Transverse colon (tissue), 4 donors: Measurements from ENCODE around the gene ZNF574. TPM values are rescaled to one million over a fixed set of nuclear protein-coding genes. Genes with fewer than 3 reads are reported as not detected.

ENCODE experiments used
- DNase-seq: peaks from one replicate; pipeline ENCODE4 v3.0.0-alpha.2; 2019
- H3K27ac ChIP-seq, 4 donors: fragments of 200-600 bp; sonication (generic); 2 replicates each; pipeline ENCODE4 v1.5.1; 2016 to 2018; ENCODE audit warnings: inconsistent platforms in 4 of 4
- H3K27me3 ChIP-seq: fragments of 200-600 bp; sonication (generic); 2 replicates; pipeline ENCODE4 v1.5.1; 2017; ENCODE audit warnings: inconsistent platforms
- H3K36me3 ChIP-seq, 4 donors: fragments of 200-600 bp; sonication (generic); 2 replicates each; pipeline ENCODE4 v1.5.1; 2017 to 2019; ENCODE audit warnings: inconsistent platforms in 4 of 4
- H3K4me1 ChIP-seq, 4 donors: fragments of 200-600 bp; sonication (generic); 2 replicates each; pipeline ENCODE4 v1.5.1; 2017 to 2020; ENCODE audit warnings: inconsistent platforms in 4 of 4
- H3K4me3 ChIP-seq, 4 donors: fragments of 200-600 bp; sonication (generic); 1 replicate in 1 of 4; 2 replicates in 3 of 4; pipeline versions ENCODE4 v1.5.1 to v1.6.1; 2017 to 2019; ENCODE audit warnings: inconsistent platforms in 4 of 4
- H3K9me3 ChIP-seq, 2 donors: fragments of 200-600 bp; sonication (generic); 2 replicates each; pipeline ENCODE4 v1.5.1; 2017 to 2019; ENCODE audit warnings: inconsistent platforms in 2 of 2
- CTCF ChIP-seq, 5 experiments: fragments of 200-600 bp in 3 of 5; fragments of 450-650 bp in 2 of 5; sonication (generic) in 3 of 5; IDR thresholded peaks; 1 replicate in 2 of 5; 2 replicates in 3 of 5; pipeline ENCODE4 v1.5.1; 2016 to 2017; ENCODE audit warnings: antibody characterized with exemption in 5 of 5, inconsistent platforms in 3 of 5, mild to moderate bottlenecking in 2 of 5, moderate library complexity in 1 of 5
- EP300 ChIP-seq: sonication (generic); formaldehyde crosslinking; IDR thresholded peaks from one replicate; pipeline ENCODE4 v1.6.1; 2017; ENCODE audit warnings: antibody characterized with exemption, low read depth
- POLR2A ChIP-seq: fragments of 450-650 bp; IDR thresholded peaks from one replicate; pipeline ENCODE4 v1.6.1; 2016; ENCODE audit warnings: antibody characterized with exemption, mild to moderate bottlenecking, moderate library complexity
- POLR2AphosphoS5 ChIP-seq, 3 donors: sonication (generic); formaldehyde crosslinking; IDR thresholded peaks; one replicate each; pipeline ENCODE4 v1.6.1; 2016; ENCODE audit warnings: antibody characterized with exemption in 3 of 3
- WGBS, 2 donors: methylation state at CpG; one replicate each; pipeline ENCODE4 v1.1.5; 2018; ENCODE audit warnings: low coverage in 1 of 2; 5-methylcytosine and 5-hydroxymethylcytosine counted together
- in situ Hi-C, 4 donors: fragments of 200-750 bp; cut with MboI; loops; one replicate each; pipeline versions ENCODE4 v1.15.0 to v1.15.1; 2017; ENCODE audit warnings: low sequenced_read_pairs in 3 of 4, low pct_ligation_motif_present in 1 of 4, low pct_unique_long_range_greater_than_20kb in 1 of 4
- intact Hi-C: fragments of 100-400 bp; cut with DNase I; formaldehyde crosslinking; loops from one replicate; pipeline ENCODE4 v1.15.1; 2023; ENCODE audit warnings: low total_unique reads
- total RNA-seq, 4 donors: library from RNA; depleted of rRNA; stranded (reverse); fragments of >200 nt; gene quantifications; one replicate each; pipeline ENCODE4 v1.1.0, GENCODE V29; 2016

Gene ZNF574
- total RNA-seq, 4 donors from 2014 or later = 8.0 to 18.7 (median 16.5) TPM

DNA sequence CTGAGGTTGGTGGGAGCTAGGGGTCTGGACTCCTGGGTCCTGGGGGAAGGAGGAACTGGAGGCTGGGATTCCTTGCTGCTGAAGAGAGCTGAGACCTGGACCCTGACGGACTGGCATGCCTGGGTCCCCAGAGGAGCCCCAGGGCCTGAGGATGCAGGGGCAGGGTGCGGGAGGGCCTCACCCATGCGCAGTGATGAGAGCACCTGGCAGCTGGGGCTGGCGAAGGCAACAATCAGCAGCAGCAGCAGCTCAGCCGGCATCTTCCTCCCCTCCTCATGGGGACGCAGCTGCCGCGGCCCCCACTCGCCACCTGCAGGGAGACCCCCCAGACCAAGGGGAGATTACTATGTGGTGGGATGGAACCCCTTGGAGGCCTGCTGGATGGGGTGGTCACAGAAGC is 10.5 kb upstream of the ZNF574 start:
- Histone ChIP-seq H3K27me3 (peaks cover 38% of the 10 kb centered on the region), H3K27ac (no peak overlapping the region), H3K4me1 (peaks cover 0 to 18% (median 8%) of the 10 kb centered on the region in 4 donors), H3K36me3 (no peaks in the 10 kb centered on the region), H3K9me3 (no peaks in the 10 kb centered on the region), H3K4me3 (no peak overlapping the region)
- intact Hi-C loops = no loop called here
- in situ Hi-C loops = no loop called here
- TF ChIP-seq CTCF (IDR thresholded peaks at IDR 0.05) (no peak), POLR2AphosphoS5 (IDR thresholded peaks at IDR 0.05) (no peak), EP300 (no peak), POLR2A (no peak)
- 92% methylated on average over 9 of the region's 9 CpGs; no CpG with 5 or more reads in 1 of the 2 donors for WGBS, 2 donors
- DNase-seq = no peak

DNA sequence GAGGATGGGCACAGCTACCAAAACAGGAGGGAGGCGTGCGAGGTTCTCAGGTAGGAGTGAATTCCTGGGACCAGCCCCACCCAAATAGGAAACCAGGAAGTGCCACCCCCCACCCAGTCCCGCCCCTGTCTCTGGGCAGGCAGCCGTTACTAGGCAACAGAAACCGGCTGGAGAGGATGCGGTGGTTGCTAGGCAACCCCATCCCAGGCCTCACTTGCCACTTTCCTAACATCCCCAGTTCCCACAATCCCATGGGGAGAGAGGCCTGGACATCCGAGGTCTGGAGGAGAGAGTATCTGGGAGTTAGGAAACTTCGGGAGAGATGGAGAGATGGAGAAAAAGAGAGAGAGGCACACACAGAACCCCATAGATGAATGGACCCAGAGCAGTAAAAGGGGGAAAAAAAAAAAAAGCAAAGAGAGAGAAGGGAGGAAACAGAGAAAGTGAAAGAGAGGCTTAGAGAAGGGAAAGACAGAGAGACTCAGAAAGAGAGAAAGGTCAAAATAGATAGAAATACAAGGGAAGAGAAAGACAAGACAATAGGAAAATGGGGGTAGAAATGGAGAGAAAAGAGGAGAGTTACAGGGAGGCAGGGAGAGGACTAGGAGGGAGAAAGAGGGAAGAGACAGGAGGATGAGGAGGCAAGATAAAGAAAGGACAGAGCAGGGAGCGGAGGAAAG is 9.8 kb upstream of the ZNF574 start:
- in situ Hi-C loops (no loop called here), intact Hi-C loops (no loop called here)
- no peak overlapping the region for H3K4me3 ChIP-seq
- H3K4me1 ChIP-seq = peaks cover 0 to 19% (median 8%) of the 10 kb centered on the region in 4 donors
- WGBS, 2 donors = 46 to 68% methylated on average over 3 to 6 of the region's 9 CpGs
- no peak for DNase-seq
- H3K27ac ChIP-seq = no peak overlapping the region
- no peaks in the 10 kb centered on the region for H3K36me3 ChIP-seq
- TF ChIP-seq EP300 (no peak), CTCF (IDR thresholded peaks at IDR 0.05) (no peak), POLR2AphosphoS5 (IDR thresholded peaks at IDR 0.05) (no peak), POLR2A (no peak)
- no peaks in the 10 kb centered on the region for H3K9me3 ChIP-seq
- H3K27me3 ChIP-seq = peaks cover 38% of the 10 kb centered on the region

DNA sequence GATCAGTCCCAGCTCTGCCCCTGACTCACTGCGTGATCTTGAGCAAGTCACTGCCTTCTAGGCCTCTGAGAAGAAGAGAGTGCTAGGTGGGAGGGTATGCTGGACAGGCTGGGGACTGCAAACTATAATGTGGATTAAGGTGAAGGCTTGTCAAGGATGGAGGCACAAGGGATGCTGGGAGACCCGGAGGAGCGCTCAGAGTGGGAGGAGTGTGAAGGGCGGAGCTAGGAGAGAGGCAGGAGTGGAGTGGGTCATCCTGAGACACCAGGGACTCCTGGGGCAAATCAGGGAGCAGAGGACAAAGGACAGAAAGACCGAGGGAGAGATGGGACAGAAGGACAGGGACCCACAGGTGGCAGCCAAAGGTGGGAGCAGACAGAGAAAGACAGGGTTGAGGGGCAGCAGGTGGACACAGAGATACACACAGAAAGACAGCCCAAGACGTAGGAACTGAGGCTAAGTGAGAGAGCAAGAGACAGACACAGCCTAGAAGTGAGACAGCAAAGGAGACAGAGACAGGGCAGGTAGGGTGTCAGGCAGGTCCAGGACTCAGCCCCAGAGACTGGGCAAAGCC is 8.6 kb upstream of the ZNF574 start:
- no peak for DNase-seq
- no peaks in the 10 kb centered on the region for H3K9me3 ChIP-seq
- in situ Hi-C loops = no loop called here
- intact Hi-C loops = no loop called here
- H3K4me1 ChIP-seq = peaks cover 0 to 19% (median 8%) of the 10 kb centered on the region in 4 donors
- H3K27me3 ChIP-seq = peaks cover 38% of the 10 kb centered on the region
- H3K36me3 ChIP-seq = no peaks in the 10 kb centered on the region
- H3K4me3 ChIP-seq = no peak overlapping the region
- H3K27ac ChIP-seq = no peak overlapping the region
- TF ChIP-seq POLR2AphosphoS5 (IDR thresholded peaks at IDR 0.05) = no peak
- TF ChIP-seq POLR2A = no peak
- no peak for TF ChIP-seq EP300
- TF ChIP-seq CTCF (IDR thresholded peaks at IDR 0.05) = no peak
- 40 to 60% methylated on average over 2 to 6 of the region's 6 CpGs for WGBS, 2 donors

GRCh38 chr19:42068361-42068755 is 7.6 kb upstream of the ZNF574 start:
- intact Hi-C loops = no loop called here
- 42 to 43% methylated on average over 6 to 8 of the region's 8 CpGs for WGBS, 2 donors
- peaks cover 38% of the 10 kb centered on the region for H3K27me3 ChIP-seq

More at GRCh38 chr19:42068361-42068755, 7.6 kb upstream of the ZNF574 start:
- Histone ChIP-seq H3K4me3 (peak overlapping the region in 3 of 4 donors; percentile 30 to 50 (median 30)), H3K36me3 (no peaks in the 10 kb centered on the region), H3K27ac (peak overlapping the region in 3 of 4 donors; percentile 5 to 76 (median 67)), H3K4me1 (peaks cover 0 to 19% (median 8%) of the 10 kb centered on the region in 4 donors), H3K9me3 (no peaks in the 10 kb centered on the region)
- no peak for DNase-seq
- in situ Hi-C loops = no loop called here
- TF ChIP-seq POLR2A (no peak), CTCF (IDR thresholded peaks at IDR 0.05) (no peak), POLR2AphosphoS5 (IDR thresholded peaks at IDR 0.05) (no peak), EP300 (no peak)
